ENCODE measurements around the gene CDH4. TPM values are rescaled to one million over a fixed set of nuclear protein-coding genes. Genes with fewer than 3 reads are reported as not detected.

The CDH4 gene
- total RNA-seq, 2 experiments from 2014 or later = not detected

DNA sequence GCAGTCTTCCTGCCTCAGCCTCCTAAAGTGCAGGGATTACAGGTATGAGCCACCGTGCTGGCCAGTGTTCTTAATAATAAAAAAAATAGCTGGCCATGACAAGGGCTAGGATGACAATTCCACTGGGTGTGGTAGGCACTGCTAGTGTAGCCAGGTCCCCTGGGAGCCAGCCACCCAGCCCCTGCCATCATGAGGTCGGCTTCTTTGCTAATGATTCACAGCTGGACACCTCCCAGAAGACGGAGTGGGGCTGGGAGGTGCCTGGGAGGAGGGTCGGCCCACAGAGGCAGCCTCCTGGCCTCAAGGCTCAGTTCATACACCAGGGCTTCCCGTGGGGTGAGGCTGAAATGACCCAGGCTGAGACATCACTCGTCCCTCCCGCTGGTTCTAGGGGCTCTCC, 583.2 kb downstream of the CDH4 start:
- intact Hi-C loops (cut with micrococcal nuclease; ENCODE audit: unreplicated experiment) = no loop called here
- Histone ChIP-seq H3K4me2 (ENCODE audit: low read length) (no peak overlapping the region), H2AFZ (ENCODE audit: low read length) (no peak overlapping the region), H4K20me1 (ENCODE audit: insufficient read depth, low read length) (no peaks in the 10 kb centered on the region), H3K4me3 (ENCODE audit: low read depth, low read length, poor library complexity, severe bottlenecking) (no peak overlapping the region), H3K9me3 (ENCODE audit: low read length) (no peaks in the 10 kb centered on the region), H3K79me2 (ENCODE audit: insufficient read depth, low read depth, low read length) (no peaks in the 10 kb centered on the region), H3K27ac (ENCODE audit: low read depth, low read length, poor library complexity, severe bottlenecking) (no peak overlapping the region), H3K4me1 (ENCODE audit: insufficient read depth, low read length, poor library complexity, severe bottlenecking) (no peaks in the 10 kb centered on the region), H3K36me3 (ENCODE audit: insufficient read depth, low read length) (no peaks in the 10 kb centered on the region), H3K9me2 (ENCODE audit: insufficient read depth, low read length) (no peaks in the 10 kb centered on the region)
- no peak for TF ChIP-seq EZH2phosphoT487 (IDR thresholded peaks at IDR 0.05; ENCODE audit: borderline replicate concordance, low read depth, low read length)
- TF ChIP-seq, protein P1, sequence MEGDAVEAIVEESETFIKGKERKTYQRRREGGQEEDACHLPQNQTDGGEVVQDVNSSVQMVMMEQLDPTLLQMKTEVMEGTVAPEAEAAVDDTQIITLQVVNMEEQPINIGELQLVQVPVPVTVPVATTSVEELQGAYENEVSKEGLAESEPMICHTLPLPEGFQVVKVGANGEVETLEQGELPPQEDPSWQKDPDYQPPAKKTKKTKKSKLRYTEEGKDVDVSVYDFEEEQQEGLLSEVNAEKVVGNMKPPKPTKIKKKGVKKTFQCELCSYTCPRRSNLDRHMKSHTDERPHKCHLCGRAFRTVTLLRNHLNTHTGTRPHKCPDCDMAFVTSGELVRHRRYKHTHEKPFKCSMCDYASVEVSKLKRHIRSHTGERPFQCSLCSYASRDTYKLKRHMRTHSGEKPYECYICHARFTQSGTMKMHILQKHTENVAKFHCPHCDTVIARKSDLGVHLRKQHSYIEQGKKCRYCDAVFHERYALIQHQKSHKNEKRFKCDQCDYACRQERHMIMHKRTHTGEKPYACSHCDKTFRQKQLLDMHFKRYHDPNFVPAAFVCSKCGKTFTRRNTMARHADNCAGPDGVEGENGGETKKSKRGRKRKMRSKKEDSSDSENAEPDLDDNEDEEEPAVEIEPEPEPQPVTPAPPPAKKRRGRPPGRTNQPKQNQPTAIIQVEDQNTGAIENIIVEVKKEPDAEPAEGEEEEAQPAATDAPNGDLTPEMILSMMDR (conservative IDR thresholded peaks at IDR 0.05; ENCODE audit: low read length) = no peak
- BruUV-seq (replicated peaks) = no TSS peak
- DNase-seq (ENCODE audit: low spot score) = no peak
- ChIA-PET POLR2A (no interaction called here), CTCF (ENCODE audit: unreplicated experiment) (no interaction called here)

DNA sequence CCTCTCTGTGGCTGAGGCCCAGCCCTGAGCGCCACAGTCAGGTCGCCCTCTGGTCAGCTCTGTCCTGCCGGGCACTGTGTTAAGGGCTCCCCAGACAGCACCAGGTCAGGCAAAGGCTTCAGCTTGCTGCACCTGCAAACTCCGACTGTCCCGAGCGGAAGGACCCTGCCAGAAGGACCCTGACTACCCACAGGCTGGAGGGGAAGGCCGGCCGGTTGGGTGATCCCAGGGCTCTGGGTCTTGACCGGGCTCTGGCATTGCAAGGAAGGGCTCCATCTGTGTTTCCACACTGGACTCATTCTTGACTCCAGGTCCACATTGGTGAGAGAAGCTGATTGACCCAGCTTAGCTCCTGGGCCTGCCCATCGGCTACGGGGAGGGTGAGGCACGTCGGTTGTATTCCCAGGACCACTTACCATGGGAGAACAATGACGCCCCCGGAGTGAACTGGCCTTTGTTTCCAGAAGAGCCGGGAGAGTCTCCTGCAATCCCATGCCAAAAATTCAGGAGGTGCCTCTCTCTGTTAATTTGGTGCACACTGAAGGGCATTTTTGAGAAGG, 583.8 kb downstream of the CDH4 start:
- Histone ChIP-seq H3K9me2 (ENCODE audit: insufficient read depth, low read length) (no peaks in the 10 kb centered on the region), H4K20me1 (ENCODE audit: insufficient read depth, low read length) (no peaks in the 10 kb centered on the region), H3K27ac (ENCODE audit: low read depth, low read length, poor library complexity, severe bottlenecking) (no peak overlapping the region), H3K79me2 (ENCODE audit: insufficient read depth, low read depth, low read length) (no peaks in the 10 kb centered on the region), H3K4me1 (ENCODE audit: insufficient read depth, low read length, poor library complexity, severe bottlenecking) (no peaks in the 10 kb centered on the region), H3K4me2 (ENCODE audit: low read length) (no peak overlapping the region), H3K4me3 (ENCODE audit: low read depth, low read length, poor library complexity, severe bottlenecking) (no peak overlapping the region), H3K9me3 (ENCODE audit: low read length) (no peaks in the 10 kb centered on the region), H2AFZ (ENCODE audit: low read length) (no peak overlapping the region), H3K36me3 (ENCODE audit: insufficient read depth, low read length) (no peaks in the 10 kb centered on the region)
- TF ChIP-seq EZH2phosphoT487 (IDR thresholded peaks at IDR 0.05; ENCODE audit: borderline replicate concordance, low read depth, low read length) = no peak
- TF ChIP-seq, protein P1 (conservative IDR thresholded peaks at IDR 0.05; ENCODE audit: low read length) = no peak
- CTCF ChIA-PET (ENCODE audit: unreplicated experiment) = no interaction called here
- POLR2A ChIA-PET = no interaction called here
- BruUV-seq (replicated peaks) = no TSS peak
- no peak for DNase-seq (ENCODE audit: low spot score)
- intact Hi-C loops (cut with micrococcal nuclease; ENCODE audit: unreplicated experiment) = no loop called here

DNA sequence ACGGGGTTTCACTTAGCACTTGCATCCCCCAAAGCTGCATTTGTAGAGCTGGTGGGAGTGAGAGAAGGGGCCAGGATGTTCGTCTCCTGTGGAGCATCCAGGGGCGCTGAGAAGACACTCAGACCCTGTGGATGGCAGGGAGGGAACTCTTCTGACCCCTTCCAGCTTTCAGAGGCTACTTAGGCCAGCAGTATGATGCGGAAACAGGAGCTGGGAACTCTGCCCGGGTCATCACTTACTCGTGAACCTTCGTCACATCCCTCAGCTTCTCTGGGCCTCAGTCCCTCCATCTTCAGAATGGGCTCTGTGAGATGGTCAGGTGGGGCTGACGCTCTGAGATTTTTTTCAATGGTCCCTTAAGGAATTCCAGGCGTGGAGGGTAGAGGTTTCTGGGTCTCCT, 585.1 kb downstream of the CDH4 start:
- no peak for DNase-seq (ENCODE audit: low spot score)
- Histone ChIP-seq H3K4me2 (ENCODE audit: low read length) (no peak overlapping the region), H3K79me2 (ENCODE audit: insufficient read depth, low read depth, low read length) (no peaks in the 10 kb centered on the region), H3K4me1 (ENCODE audit: insufficient read depth, low read length, poor library complexity, severe bottlenecking) (no peaks in the 10 kb centered on the region), H2AFZ (ENCODE audit: low read length) (no peak overlapping the region), H3K9me3 (ENCODE audit: low read length) (no peaks in the 10 kb centered on the region), H3K9me2 (ENCODE audit: insufficient read depth, low read length) (no peaks in the 10 kb centered on the region), H3K36me3 (ENCODE audit: insufficient read depth, low read length) (no peaks in the 10 kb centered on the region), H4K20me1 (ENCODE audit: insufficient read depth, low read length) (no peaks in the 10 kb centered on the region), H3K4me3 (ENCODE audit: low read depth, low read length, poor library complexity, severe bottlenecking) (no peak overlapping the region), H3K27ac (ENCODE audit: low read depth, low read length, poor library complexity, severe bottlenecking) (no peak overlapping the region)
- intact Hi-C loops (cut with micrococcal nuclease; ENCODE audit: unreplicated experiment) = no loop called here
- TF ChIP-seq, protein P1 (conservative IDR thresholded peaks at IDR 0.05; ENCODE audit: low read length) = no peak
- TF ChIP-seq EZH2phosphoT487 (IDR thresholded peaks at IDR 0.05; ENCODE audit: borderline replicate concordance, low read depth, low read length) = no peak
- no TSS peak for BruUV-seq (replicated peaks)
- ChIA-PET POLR2A (no interaction called here), CTCF (ENCODE audit: unreplicated experiment) (no interaction called here)

All from OCI-LY7 (cell line).